GM10266 (cell line): Measurements from ENCODE around the gene PIGS.

Source experiments
- DNase-seq: peaks from one replicate; pipeline ENCODE4 v3.0.0; 2012; ENCODE audit errors: extremely low spot score
- CTCF ChIP-seq: IDR thresholded peaks from 2 replicates; pipeline ENCODE4 v1.5.1; 2012; ENCODE audit warnings: mild to moderate bottlenecking, low read depth; ENCODE audit not compliant: control insufficient read depth, insufficient read depth; ENCODE audit errors: missing control alignments

Gene PIGS

GRCh38 chr17:28528327-28529012, 42.9 kb downstream of the PIGS start:
- no peak for TF ChIP-seq CTCF
- DNase-seq, result no peak

- no peak for TF ChIP-seq CTCF
- DNase-seq, result no peak
Observed at GRCh38 chr17:28527859-28528258, 43.5 kb downstream of the PIGS start.

GRCh38 chr17:28527181-28527681, 44.1 kb downstream of the PIGS start:
- TF ChIP-seq CTCF, result no peak
- no peak for DNase-seq

GRCh38 chr17:28526381-28526780, 44.9 kb downstream of the PIGS start:
- no peak for DNase-seq
- no peak for TF ChIP-seq CTCF

- DNase-seq, result no peak
- no peak for TF ChIP-seq CTCF
Observed at GRCh38 chr17:28524476-28525424, 46.6 kb downstream of the PIGS start.

- no peak for DNase-seq
- TF ChIP-seq CTCF, result no peak
Observed at GRCh38 chr17:28523876-28524275, 47.4 kb downstream of the PIGS start.
